Measurements from ENCODE around the gene COPA. TPM values are rescaled to one million over a fixed set of nuclear protein-coding genes. Genes with fewer than 3 reads are reported as not detected.

The COPA gene
- total and polyA plus RNA-seq, 10 of the 15 experiments (the other 5 are each of a cell fraction or from before 2014, with no cell fraction given) = 53.7 to 180 (median 123) TPM

- Histone ChIP-seq H3K36me3 (ENCODE audit: control insufficient read depth in 2 of 2, insufficient read depth in 2 of 2, low read length in 1 of 2) (no peaks in the 10 kb centered on the region; a peak in 3 of 4 replicates), H4K20me1 (ENCODE audit: control insufficient read depth, insufficient read depth) (no peaks in the 10 kb centered on the region), H3K9me3 (replicated peaks; ENCODE audit: control insufficient read depth, insufficient read depth, low read length) (no peaks in the 10 kb centered on the region), H2AFZ (ENCODE audit: control insufficient read depth, low read depth, low read length) (no peak overlapping the region), H3K4me1 (ENCODE audit: control insufficient read depth, insufficient read depth, low read length) (no peaks in the 10 kb centered on the region), H3K27me3 (replicated peaks in 1 of 2; ENCODE audit: control insufficient read depth in 2 of 2, insufficient read depth in 2 of 2, low read length in 1 of 2) (no peaks in the 10 kb centered on the region), H3K4me3 (no peak overlapping the region), H3K9ac (ENCODE audit: control insufficient read depth, insufficient read depth, low read length) (no peak overlapping the region), H3K79me2 (ENCODE audit: control insufficient read depth, insufficient read depth, low read length) (peaks cover 2% of the 10 kb centered on the region), H3K4me2 (ENCODE audit: control insufficient read depth, insufficient read depth) (no peak overlapping the region), H3K27ac (ENCODE audit: control insufficient read depth, insufficient read depth) (no peak overlapping the region)
- ChIA-PET RAD21 (ENCODE audit: unreplicated experiment) (interaction anchor here (0.9 kb wide), 2 partner anchors 54 to 146 kb away, joined by 3 read pairs; no protein-coding TSS in a partner anchor), POLR2A (interaction anchor here (0.7 to 1.3 kb wide), 3 partner anchors 22 to 66 kb away, joined by 3 to 4 read pairs (median 3); no protein-coding TSS in a partner anchor), CTCF (interaction anchor here (0.9 to 10.6 kb wide), 7 partner anchors 15 to 161 kb away, joined by 4 to 273 read pairs (median 28); partner anchors contain the start of genes CASQ1 and DCAF8), SMC1A (ENCODE audit: uncharacterized antibody, unreplicated experiment) (interaction anchor here (1.6 to 2.1 kb wide), 3 partner anchors 44 to 54 kb away, joined by 6 to 8 read pairs (median 8); no protein-coding TSS in a partner anchor)
- no TSS peak for BruUV-seq (replicated peaks)
- ATAC-seq (no peak), FAIRE-seq (no peak), DNase-seq (ENCODE audit: low read depth, low spot score) (no peak)
- TF ChIP-seq STAT1 (conservative IDR thresholded peaks at IDR 0.05) = no peak
- TF ChIP-seq PAX5 (IDR thresholded peaks at IDR 0.05; ENCODE audit: borderline replicate concordance, low read depth, low read length) = no peak
- TF ChIP-seq RAD21 (IDR thresholded peaks at IDR 0.05; ENCODE audit: insufficient read depth, low read depth, low read length) = no peak
- no peak for TF ChIP-seq ZNF24 (IDR thresholded peaks at IDR 0.05)
- TF ChIP-seq ZBTB4 (CRISPR knock-in tag; IDR thresholded peaks at IDR 0.05) = no peak
- TF ChIP-seq MYC (IDR thresholded peaks at IDR 0.05; ENCODE audit: insufficient read depth, insufficient read length, insufficient replicate concordance, low read length, severe bottlenecking) = no peak
- TF ChIP-seq ZZZ3 (IDR thresholded peaks at IDR 0.05; ENCODE audit: control insufficient read depth, insufficient read length, low read depth) = no peak
- TF ChIP-seq POU2F2 (IDR thresholded peaks at IDR 0.05; ENCODE audit: borderline replicate concordance, low read depth, low read length) = no peak
- TF ChIP-seq KLF5 (IDR thresholded peaks at IDR 0.05; ENCODE audit: partially characterized antibody) = no peak
- TF ChIP-seq, protein P1, sequence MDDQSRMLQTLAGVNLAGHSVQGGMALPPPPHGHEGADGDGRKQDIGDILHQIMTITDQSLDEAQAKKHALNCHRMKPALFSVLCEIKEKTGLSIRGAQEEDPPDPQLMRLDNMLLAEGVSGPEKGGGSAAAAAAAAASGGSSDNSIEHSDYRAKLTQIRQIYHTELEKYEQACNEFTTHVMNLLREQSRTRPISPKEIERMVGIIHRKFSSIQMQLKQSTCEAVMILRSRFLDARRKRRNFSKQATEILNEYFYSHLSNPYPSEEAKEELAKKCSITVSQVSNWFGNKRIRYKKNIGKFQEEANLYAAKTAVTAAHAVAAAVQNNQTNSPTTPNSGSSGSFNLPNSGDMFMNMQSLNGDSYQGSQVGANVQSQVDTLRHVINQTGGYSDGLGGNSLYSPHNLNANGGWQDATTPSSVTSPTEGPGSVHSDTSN (IDR thresholded peaks at IDR 0.05; ENCODE audit: insufficient replicate concordance, low read depth, low read length) = no peak
- TF ChIP-seq SUZ12 (IDR thresholded peaks at IDR 0.05; ENCODE audit: unreplicated experiment) = no peak
- no peak for TF ChIP-seq ZNF622 (IDR thresholded peaks at IDR 0.05)
- no peak for TF ChIP-seq BACH1 (IDR thresholded peaks at IDR 0.05; ENCODE audit: borderline replicate concordance)
- no peak for TF ChIP-seq SREBF1 (IDR thresholded peaks at IDR 0.05; ENCODE audit: low read length)
- no peak for TF ChIP-seq RBBP5 (conservative IDR thresholded peaks at IDR 0.05)
- WGBS (ENCODE audit: insufficient coverage, insufficient replicate concordance, low lambda C conversion rate, missing lambda C conversion rate) = 72% methylated on average over 1 of the region's 1 CpG
- in situ Hi-C loops (cut with MboI) = no loop called here
- intact Hi-C loops (cut with micrococcal nuclease; ENCODE audit: unreplicated experiment) = no loop called here
Measured at GRCh38 chr1:160247053-160247452, 96.0 kb downstream of the COPA start.

Measured in GM12878 (cell line).